Mesendoderm (in vitro differentiated cells): ENCODE data around the gene IPO11. TPM values are rescaled to one million over a fixed set of nuclear protein-coding genes. Genes with fewer than 3 reads are reported as not detected.
"Not testable (repeated sequence)": the region's sequence is repeated elsewhere in the genome, so short reads cannot be mapped to it uniquely, and the experiment has no call there.

Experiments
- DNase-seq: peaks from one replicate; pipeline ENCODE4 v3.0.0; 2013
- H2AK5ac ChIP-seq: 2 replicates; pipeline ENCODE4 v1.6.1; 2013; ENCODE audit warnings: low read length, inconsistent platforms
- H2BK120ac ChIP-seq: 2 replicates; pipeline ENCODE4 v1.6.1; 2013; ENCODE audit warnings: low read depth, mild to moderate bottlenecking, low read length, moderate library complexity, mixed read lengths
- H2BK15ac ChIP-seq: replicated peaks from 2 replicates; pipeline ENCODE4 v1.6.1; 2013; ENCODE audit warnings: low read depth, mild to moderate bottlenecking, moderate library complexity
- H2BK5ac ChIP-seq: 2 replicates; pipeline ENCODE4 v1.6.1; 2013; ENCODE audit warnings: low read length, inconsistent platforms
- H3K18ac ChIP-seq: 2 replicates; pipeline ENCODE4 v1.6.1; 2013; ENCODE audit warnings: mild to moderate bottlenecking, low read length, mixed read lengths
- H3K23ac ChIP-seq: one replicate; pipeline ENCODE4 v1.6.1; 2013; ENCODE audit warnings: low read length
- H3K27ac ChIP-seq: 2 replicates; pipeline ENCODE4 v1.5.1; 2013; ENCODE audit warnings: low read depth, mild to moderate bottlenecking, inconsistent platforms, low read length, moderate library complexity
- H3K27me3 ChIP-seq: 2 replicates; pipeline ENCODE4 v1.6.1; 2013; ENCODE audit warnings: low read length, control low read depth, mild to moderate bottlenecking, inconsistent platforms; ENCODE audit not compliant: insufficient read depth, poor library complexity
- H3K36me3 ChIP-seq: 2 replicates; pipeline ENCODE4 v1.6.1; 2013; ENCODE audit warnings: low read length, inconsistent platforms; ENCODE audit not compliant: control insufficient read depth, insufficient read depth
- H3K4ac ChIP-seq: one replicate; pipeline ENCODE4 v1.6.1; 2013; ENCODE audit warnings: low read depth, mild to moderate bottlenecking, low read length, moderate library complexity
- H3K4me1 ChIP-seq: 2 replicates; pipeline ENCODE4 v1.6.1; 2013; ENCODE audit warnings: low read depth, low read length, inconsistent platforms; ENCODE audit not compliant: control insufficient read depth
- H3K4me2 ChIP-seq: 2 replicates; pipeline ENCODE4 v1.6.1; 2013; ENCODE audit warnings: low read length
- H3K4me3 ChIP-seq: 2 replicates; pipeline ENCODE4 v1.5.1; 2013; ENCODE audit warnings: mild to moderate bottlenecking, low read length
- H3K56ac ChIP-seq: one replicate; pipeline ENCODE4 v1.6.1; 2013; ENCODE audit warnings: low read length
- H3K79me1 ChIP-seq: 2 replicates; pipeline ENCODE4 v1.6.1; 2013; ENCODE audit warnings: low read length, inconsistent platforms
- H3K79me2 ChIP-seq: 2 replicates; pipeline ENCODE4 v1.6.1; 2013; ENCODE audit warnings: mild to moderate bottlenecking, low read length; ENCODE audit not compliant: control insufficient read depth, insufficient read depth
- H3K9ac ChIP-seq: 2 replicates; pipeline ENCODE4 v1.6.1; 2013; ENCODE audit warnings: low read length, inconsistent platforms
- H4K5ac ChIP-seq: one replicate; pipeline ENCODE4 v1.6.1; 2013; ENCODE audit warnings: low read length
- H4K8ac ChIP-seq: one replicate; pipeline ENCODE4 v1.6.1; 2013; ENCODE audit warnings: low read depth, mild to moderate bottlenecking, control low read depth, low read length, moderate library complexity
- WGBS: extraction: QIAGEN DNeasy Blood & Tissue Kit; methylation state at CpG from one replicate; pipeline ENCODE4 v1.1.7; 2013; ENCODE audit warnings: low lambda C conversion rate, missing lambda C conversion rate; ENCODE audit not compliant: insufficient coverage; ENCODE audit errors: extremely low coverage; 5-methylcytosine and 5-hydroxymethylcytosine counted together
- small RNA-seq: library from polyadenylated mRNA; stranded (forward); fragments of <200 nt; extraction: miRNeasy Mini kit (QIAGEN cat#:217004); gene quantifications from one replicate; pipeline ENCODE3, GENCODE V24; 2013; ENCODE audit not compliant: insufficient read depth

Gene IPO11

DNA sequence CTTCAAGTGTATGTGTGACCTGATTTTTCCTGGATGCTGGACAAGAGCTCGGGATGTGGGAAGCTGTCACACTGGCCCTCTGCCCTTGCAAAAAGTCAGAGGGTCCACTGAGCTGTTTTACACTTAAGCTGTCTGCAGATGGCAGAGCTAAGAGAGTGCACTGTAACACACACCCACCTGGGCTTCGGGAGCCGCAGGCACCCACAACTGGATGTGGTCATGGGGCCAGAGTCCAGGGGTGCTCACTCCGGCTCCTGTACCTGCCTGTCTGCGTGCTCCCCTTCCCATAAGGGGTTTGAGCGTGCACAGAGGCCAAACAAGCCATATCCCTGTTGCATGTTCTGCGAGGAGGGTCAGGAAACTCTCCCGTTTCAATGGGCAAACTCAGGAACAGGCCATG lies 248.6 kb downstream of the IPO11 start:
- Histone ChIP-seq H3K18ac (no peak overlapping the region), H4K5ac (no peak overlapping the region), H3K56ac (no peak overlapping the region), H2BK5ac (no peak overlapping the region), H3K36me3 (no peaks in the 10 kb centered on the region), H3K4me1 (no peaks in the 10 kb centered on the region), H2BK120ac (no peak overlapping the region), H3K79me1 (no peaks in the 10 kb centered on the region), H4K8ac (no peak overlapping the region), H3K79me2 (no peaks in the 10 kb centered on the region), H3K4ac (no peak overlapping the region), H3K9ac (no peak overlapping the region), H3K4me3 (no peak overlapping the region), H2BK15ac (no peak overlapping the region), H3K27me3 (no peaks in the 10 kb centered on the region), H3K4me2 (no peak overlapping the region), H3K23ac (no peak overlapping the region), H3K27ac (no peak overlapping the region), H2AK5ac (no peak overlapping the region)
- peak; percentile 10 for DNase-seq
- no CpG with 5 or more reads among the region's 8 CpGs for WGBS

- Histone ChIP-seq H3K23ac (no peak overlapping the region), H2BK120ac (no peak overlapping the region), H2AK5ac (no peak overlapping the region), H4K8ac (no peak overlapping the region), H3K27me3 (no peaks in the 10 kb centered on the region), H3K79me1 (no peaks in the 10 kb centered on the region), H3K4me3 (no peak overlapping the region), H2BK15ac (no peak overlapping the region), H2BK5ac (no peak overlapping the region), H3K4me2 (no peak overlapping the region), H3K9ac (no peak overlapping the region), H4K5ac (no peak overlapping the region), H3K18ac (no peak overlapping the region), H3K36me3 (no peaks in the 10 kb centered on the region), H3K79me2 (no peaks in the 10 kb centered on the region), H3K56ac (no peak overlapping the region), H3K27ac (no peak overlapping the region), H3K4me1 (no peaks in the 10 kb centered on the region), H3K4ac (no peak overlapping the region)
- no CpG with 5 or more reads among the region's 2 CpGs for WGBS
- no peak for DNase-seq
These were observed 250.0 kb downstream of the IPO11 start for GRCh38 chr5:62662521-62662920.

GRCh38 chr5:62671479-62671878 lies 258.9 kb downstream of the IPO11 start:
- no peak overlapping the region for H4K5ac ChIP-seq
- H2BK15ac ChIP-seq, result no peak overlapping the region
- H3K27me3 ChIP-seq, result no peaks in the 10 kb centered on the region
- H2BK5ac ChIP-seq, result no peak overlapping the region
- H3K56ac ChIP-seq, result no peak overlapping the region
- no peaks in the 10 kb centered on the region for H3K79me1 ChIP-seq
- no peak overlapping the region for H2BK120ac ChIP-seq
- H3K4me3 ChIP-seq, result no peak overlapping the region
- DNase-seq, result peak; percentile 19
- H3K79me2 ChIP-seq, result no peaks in the 10 kb centered on the region
- no CpG with 5 or more reads among the region's 1 CpG for WGBS
- H3K9ac ChIP-seq, result no peak overlapping the region
- no peak overlapping the region for H3K23ac ChIP-seq
- no peak overlapping the region for H3K18ac ChIP-seq
- no peaks in the 10 kb centered on the region for H3K4me1 ChIP-seq
- H3K36me3 ChIP-seq, result no peaks in the 10 kb centered on the region
- H3K27ac ChIP-seq, result no peak overlapping the region
- no peak overlapping the region for H4K8ac ChIP-seq
- no peak overlapping the region for H3K4ac ChIP-seq
- H2AK5ac ChIP-seq, result no peak overlapping the region
- no peak overlapping the region for H3K4me2 ChIP-seq

- H3K27me3 ChIP-seq, H3K36me3 ChIP-seq, H3K56ac ChIP-seq, H2AK5ac ChIP-seq, H3K23ac ChIP-seq, H3K4me1 ChIP-seq, H3K27ac ChIP-seq, H2BK15ac ChIP-seq, H3K9ac ChIP-seq, H4K8ac ChIP-seq, DNase-seq, H2BK120ac ChIP-seq, H3K4me2 ChIP-seq, H3K79me1 ChIP-seq, H3K18ac ChIP-seq, H4K5ac ChIP-seq, H3K4me3 ChIP-seq, H2BK5ac ChIP-seq, H3K4ac ChIP-seq, H3K79me2 ChIP-seq: not testable (repeated sequence)
These were observed 264.0 kb downstream of the IPO11 start for GRCh38 chr5:62676596-62676995.

Small RNAs within 50 kb of the gene (small RNA-seq; reads per million reads assigned to genes)
- gene CKS1BP3 (not detected), gene RNU6-661P (not detected)
